Stimulated activated CD4-positive, alpha-beta T cell treated with anti-CD3 and anti-CD28 coated beads, TNF-alpha, amount 100 ng/mL, for 24 hours (primary cell): ENCODE results near the gene C2orf81.

Source experiments
- DNase-seq, 3 experiments: peaks; one replicate each; pipeline ENCODE4 v3.0.0-alpha.2; 2020; ENCODE audit warnings: low read depth in 3 of 3

C2orf81 gene

GRCh38 chr2:74390606-74391005 is 30.8 kb downstream of the C2orf81 start:
- DNase-seq, result no peak

GRCh38 chr2:74387346-74387745 is 34.1 kb downstream of the C2orf81 start:
- DNase-seq, result no peak

- DNase-seq, result no peak
Measured at GRCh38 chr2:74385396-74385795, 36.0 kb downstream of the C2orf81 start.

GRCh38 chr2:74384051-74384450 is 37.4 kb downstream of the C2orf81 start:
- no peak for DNase-seq

GRCh38 chr2:74383254-74383653 is 38.2 kb downstream of the C2orf81 start:
- no peak for DNase-seq

GRCh38 chr2:74381751-74382150 is 39.7 kb downstream of the C2orf81 start:
- no peak for DNase-seq

GRCh38 chr2:74379851-74380789 is 41.3 kb downstream of the C2orf81 start, which contains the start of gene DCTN1:
TSS of gene DCTN1 (minus strand) at chr2:74380311. CDS start at chr2:74380037, 274 bp downstream.
- no peak for DNase-seq

GRCh38 chr2:74378007-74378406 is 43.4 kb downstream of the C2orf81 start:
- DNase-seq, result no peak

- no peak for DNase-seq
Measured at GRCh38 chr2:74375838-74376237, 45.6 kb downstream of the C2orf81 start.

- no peak for DNase-seq
Measured at GRCh38 chr2:74374509-74375205, 46.8 kb downstream of the C2orf81 start.

GRCh38 chr2:74373985-74374384 is 47.4 kb downstream of the C2orf81 start:
- DNase-seq, result no peak

GRCh38 chr2:74373221-74373676 is 48.2 kb downstream of the C2orf81 start:
- DNase-seq, result no peak

GRCh38 chr2:74372674-74373073 is 48.7 kb downstream of the C2orf81 start:
- no peak for DNase-seq

GRCh38 chr2:74371421-74371820 is 50.0 kb downstream of the C2orf81 start:
- no peak for DNase-seq

- no peak for DNase-seq
Measured at GRCh38 chr2:74369976-74370375, 51.4 kb downstream of the C2orf81 start.

- DNase-seq, result no peak
Measured at GRCh38 chr2:74368499-74368898, 52.9 kb downstream of the C2orf81 start.

- no peak for DNase-seq
Measured at GRCh38 chr2:74367789-74368188, 53.6 kb downstream of the C2orf81 start.

GRCh38 chr2:74366036-74366435 is 55.4 kb downstream of the C2orf81 start:
- no peak for DNase-seq

- no peak for DNase-seq
Measured at GRCh38 chr2:74364533-74365505, 56.6 kb downstream of the C2orf81 start.
